Neural progenitor cell (in vitro differentiated cells): ENCODE measurements around the gene RRM2. TPM values are rescaled to one million over a fixed set of nuclear protein-coding genes. Genes with fewer than 3 reads are reported as not detected.

ENCODE experiments used
- DNase-seq: peaks from one replicate; pipeline ENCODE4 v3.0.0-alpha.2; 2016; ENCODE audit warnings: low spot score
- H2AFZ ChIP-seq: fragments of 200-600 bp; sonication (generic); replicated peaks from 2 replicates; pipeline ENCODE4 v1.6.1; 2016; ENCODE audit warnings: antibody characterized with exemption
- H3F3A ChIP-seq: fragments of 200-600 bp; sonication (generic); 2 replicates; pipeline ENCODE4 v1.6.1; 2016; ENCODE audit warnings: antibody characterized with exemption, low read depth
- H3K27ac ChIP-seq: fragments of 200-600 bp; sonication (generic); 2 replicates; pipeline ENCODE4 v1.5.1; 2016; ENCODE audit warnings: mild to moderate bottlenecking
- H3K27me3 ChIP-seq: fragments of 200-600 bp; sonication (generic); 2 replicates; pipeline ENCODE4 v1.6.1; 2016; ENCODE audit warnings: mild to moderate bottlenecking, moderate library complexity
- H3K36me3 ChIP-seq: fragments of 200-600 bp; sonication (generic); 2 replicates; pipeline ENCODE4 v1.5.1; 2016
- H3K4me1 ChIP-seq: fragments of 200-600 bp; sonication (generic); 2 replicates; pipeline ENCODE4 v1.6.1; 2016; ENCODE audit warnings: mixed run types
- H3K4me2 ChIP-seq: fragments of 200-600 bp; sonication (generic); 2 replicates; pipeline ENCODE4 v1.6.1; 2016
- H3K4me3 ChIP-seq: fragments of 200-600 bp; sonication (generic); 2 replicates; pipeline ENCODE4 v1.5.1; 2016
- H3K79me2 ChIP-seq: fragments of 200-600 bp; sonication (generic); 2 replicates; pipeline ENCODE4 v1.6.1; 2016; ENCODE audit warnings: low read depth
- H3K9ac ChIP-seq: fragments of 200-600 bp; sonication (generic); 2 replicates; pipeline ENCODE4 v1.6.1; 2016
- H3K9me3 ChIP-seq: fragments of 200-600 bp; sonication (generic); 2 replicates; pipeline ENCODE4 v1.5.1; 2016; ENCODE audit warnings: low read depth
- H4K20me1 ChIP-seq: fragments of 200-600 bp; sonication (generic); 2 replicates; pipeline ENCODE4 v1.6.1; 2016; ENCODE audit warnings: low read depth
- H3K27ac Mint-ChIP-seq: 3 replicates; pipeline ENCODE4 v1.8.0; 2021; ENCODE audit warnings: mixed read lengths
- H3K27me3 Mint-ChIP-seq: 2 replicates; pipeline ENCODE4 v1.8.0; 2022; ENCODE audit warnings: low read depth, mild to moderate bottlenecking, inconsistent platforms, moderate library complexity, mixed read lengths; ENCODE audit not compliant: insufficient read depth
- H3K36me3 Mint-ChIP-seq: 3 replicates; pipeline ENCODE4 v1.8.0; 2021; ENCODE audit warnings: mixed read lengths
- H3K4me1 Mint-ChIP-seq: 3 replicates; pipeline ENCODE4 v1.8.0; 2021; ENCODE audit warnings: mixed read lengths
- H3K4me3 Mint-ChIP-seq: 3 replicates; pipeline ENCODE4 v1.8.0; 2021; ENCODE audit warnings: mild to moderate bottlenecking, moderate library complexity, mixed read lengths
- H3K9me3 Mint-ChIP-seq: 3 replicates; pipeline ENCODE4 v1.8.0; 2020; ENCODE audit warnings: mixed read lengths
- CTCF ChIP-seq: fragments of 200-600 bp; sonication (generic); IDR thresholded peaks from 2 replicates; pipeline ENCODE4 v1.5.1; 2017; ENCODE audit warnings: antibody characterized with exemption, mild to moderate bottlenecking
- EZH2 ChIP-seq: fragments of 200-600 bp; sonication (generic); IDR thresholded peaks from 2 replicates; pipeline ENCODE4 v1.6.1; 2017; ENCODE audit warnings: antibody characterized with exemption, mild to moderate bottlenecking, moderate library complexity
- EZH2phosphoT487 ChIP-seq: fragments of 200-600 bp; sonication (generic); IDR thresholded peaks from 2 replicates; pipeline ENCODE4 v1.6.1; 2017; ENCODE audit warnings: antibody characterized with exemption
- total RNA-seq: library from RNA; depleted of rRNA; stranded (reverse); fragments of >200 nt; gene quantifications from 2 replicates; pipeline ENCODE4 v1.2.3, GENCODE V29; 2015; ENCODE audit warnings: low replicate concordance

Gene RRM2
- total RNA-seq, 1 donor from 2014 or later, result 66.0 TPM

- no peaks in the 10 kb centered on the region for H3K27me3 ChIP-seq
- peaks cover 25% of the 10 kb centered on the region for H3F3A ChIP-seq
- H3K4me1 ChIP-seq, result no peaks in the 10 kb centered on the region
- no peak for DNase-seq
- peaks cover 34% of the 10 kb centered on the region for H3K79me2 ChIP-seq
- no peaks in the 10 kb centered on the region for H3K9me3 ChIP-seq
- H3K27ac Mint-ChIP-seq, result no peak overlapping the region
- peaks cover 3% of the 10 kb centered on the region for H3K27me3 Mint-ChIP-seq
- no peak overlapping the region for H3K4me3 Mint-ChIP-seq
- peaks cover 58% of the 10 kb centered on the region for H4K20me1 ChIP-seq
- H2AFZ ChIP-seq, result no peak overlapping the region
- peaks cover 10% of the 10 kb centered on the region for H3K36me3 ChIP-seq
- H3K9me3 Mint-ChIP-seq, result no peaks in the 10 kb centered on the region
- peaks cover 40% of the 10 kb centered on the region for H3K36me3 Mint-ChIP-seq
- no peak overlapping the region for H3K9ac ChIP-seq
- TF ChIP-seq EZH2, result no peak
- TF ChIP-seq EZH2phosphoT487, result no peak
- no peak for TF ChIP-seq CTCF
- no peak overlapping the region for H3K4me3 ChIP-seq
- H3K4me2 ChIP-seq, result no peak overlapping the region
- no peak overlapping the region for H3K27ac ChIP-seq
- peaks cover 5% of the 10 kb centered on the region for H3K4me1 Mint-ChIP-seq
Measured at GRCh38 chr2:10132596-10132995, 10.1 kb downstream of the RRM2 start.

GRCh38 chr2:10132996-10133647, 10.6 kb downstream of the RRM2 start:
- Histone ChIP-seq H3K4me1 (no peaks in the 10 kb centered on the region), H4K20me1 (peaks cover 53% of the 10 kb centered on the region), H2AFZ (no peak overlapping the region), H3K27me3 (no peaks in the 10 kb centered on the region), H3K36me3 (peaks cover 10% of the 10 kb centered on the region), H3K9me3 (no peaks in the 10 kb centered on the region), H3K79me2 (peaks cover 31% of the 10 kb centered on the region), H3K27ac (no peak overlapping the region), H3K9ac (no peak overlapping the region), H3K4me2 (no peak overlapping the region), H3K4me3 (no peak overlapping the region), H3F3A (peaks cover 23% of the 10 kb centered on the region)
- Mint-ChIP-seq H3K4me1 (peaks cover 5% of the 10 kb centered on the region), H3K27me3 (peaks cover 1% of the 10 kb centered on the region), H3K27ac (no peak overlapping the region), H3K9me3 (no peaks in the 10 kb centered on the region), H3K4me3 (no peak overlapping the region), H3K36me3 (peaks cover 39% of the 10 kb centered on the region)
- TF ChIP-seq EZH2phosphoT487, result no peak
- no peak for TF ChIP-seq CTCF
- TF ChIP-seq EZH2, result no peak
- no peak for DNase-seq

GRCh38 chr2:10135296-10136089, 13.0 kb downstream of the RRM2 start:
- H3K9ac ChIP-seq, result no peak overlapping the region
- no peak overlapping the region for H3K27ac ChIP-seq
- no peaks in the 10 kb centered on the region for H3K27me3 Mint-ChIP-seq
- H3K4me2 ChIP-seq, result no peak overlapping the region
- H3K27me3 ChIP-seq, result no peaks in the 10 kb centered on the region
- peaks cover 33% of the 10 kb centered on the region for H4K20me1 ChIP-seq
- peaks cover 5% of the 10 kb centered on the region for H3K4me1 Mint-ChIP-seq
- H3K36me3 Mint-ChIP-seq, result peaks cover 27% of the 10 kb centered on the region
- peaks cover 9% of the 10 kb centered on the region for H3K79me2 ChIP-seq
- no peaks in the 10 kb centered on the region for H3K4me1 ChIP-seq
- no peak overlapping the region for H3K4me3 Mint-ChIP-seq
- no peak overlapping the region for H3K4me3 ChIP-seq
- no peaks in the 10 kb centered on the region for H3K9me3 ChIP-seq
- H2AFZ ChIP-seq, result no peak overlapping the region
- H3K27ac Mint-ChIP-seq, result no peak overlapping the region
- no peak for DNase-seq
- no peaks in the 10 kb centered on the region for H3K9me3 Mint-ChIP-seq
- peaks cover 16% of the 10 kb centered on the region for H3F3A ChIP-seq
- H3K36me3 ChIP-seq, result peaks cover 5% of the 10 kb centered on the region
- TF ChIP-seq EZH2, result no peak
- TF ChIP-seq CTCF, result no peak
- no peak for TF ChIP-seq EZH2phosphoT487
